ENCODE results near the gene GFI1.
"Not testable (repeated sequence)": the region's sequence is repeated elsewhere in the genome, so short reads cannot be mapped to it uniquely, and the experiment has no call there.

The GFI1 gene

DNA sequence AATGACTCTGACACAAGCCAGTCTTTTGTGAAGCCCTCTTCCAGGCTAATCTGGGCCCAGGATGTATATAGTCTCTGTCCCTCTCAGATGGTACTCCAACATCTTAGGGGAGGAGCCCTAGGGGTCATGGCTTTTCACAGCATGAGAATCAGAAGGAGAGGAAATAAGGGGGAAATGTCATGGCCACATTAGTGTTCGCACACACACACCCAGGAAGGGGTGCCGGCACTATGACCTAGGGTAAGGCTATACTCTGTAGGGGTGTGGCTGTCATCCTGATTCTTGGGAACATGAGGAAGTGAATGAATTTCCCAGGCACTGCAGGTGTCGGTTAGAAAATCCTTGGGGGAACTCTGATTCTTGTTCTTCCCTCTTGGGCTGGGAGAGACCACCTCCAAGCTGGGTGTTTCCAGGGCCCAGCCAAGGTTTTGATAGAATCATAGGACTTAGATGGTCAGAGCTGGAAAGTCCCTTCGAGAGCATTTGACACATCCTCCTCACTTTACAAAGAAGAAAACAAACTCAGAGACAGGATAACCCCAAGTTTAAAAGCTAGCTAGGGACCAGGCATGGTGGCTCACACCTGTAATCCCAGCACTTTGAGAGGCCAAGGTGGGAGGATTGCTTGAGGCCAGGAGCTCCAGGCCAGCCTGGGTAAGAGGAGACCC, 22.0 kb downstream of the GFI1 start:
- DNase-seq, result no peak

GRCh38 chr1:92461364-92462097, 25.2 kb downstream of the GFI1 start:
- no peak for DNase-seq

DNA sequence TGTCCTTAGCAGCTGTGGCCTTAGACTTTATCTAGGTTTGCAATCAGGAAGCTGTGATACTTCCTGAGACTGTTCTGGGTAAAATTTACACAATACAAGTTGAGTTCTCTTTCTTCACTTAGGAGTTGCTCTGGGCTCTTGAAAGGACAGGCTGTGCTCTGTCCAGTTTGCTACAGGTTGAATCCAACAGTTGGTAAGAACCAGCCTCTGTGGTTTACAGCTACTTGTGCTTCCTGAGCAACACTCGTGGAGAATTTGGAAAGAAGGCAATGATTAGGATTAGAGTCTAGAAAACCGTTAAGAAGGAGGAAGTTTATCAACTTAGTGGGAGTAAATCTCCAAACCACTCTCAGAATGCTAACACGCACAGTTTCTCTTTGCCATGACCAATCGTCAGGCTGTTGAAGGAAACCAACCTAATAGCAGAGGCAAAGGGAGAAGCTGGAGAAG, 26.8 kb downstream of the GFI1 start:
- no peak for DNase-seq

DNA sequence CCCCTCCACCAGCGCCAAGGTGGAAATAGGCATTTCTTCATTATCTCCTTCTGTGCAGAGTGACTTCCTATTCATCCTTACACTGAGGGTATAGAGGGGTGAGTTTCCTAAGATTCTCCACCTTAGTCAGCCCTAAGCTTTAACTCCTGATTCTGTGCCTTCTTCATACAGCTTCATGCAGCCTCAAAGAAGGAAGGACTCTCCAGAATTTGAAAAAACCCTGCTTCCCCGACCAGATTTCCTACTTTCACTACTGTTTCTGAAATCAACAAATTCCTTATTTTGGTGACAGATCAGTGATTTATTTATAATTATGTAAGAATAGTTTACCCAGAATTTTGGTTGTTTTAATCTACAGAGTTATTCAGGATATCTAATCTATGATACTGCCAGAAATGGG, 28.6 kb downstream of the GFI1 start:
- no peak for DNase-seq

GRCh38 chr1:92447976-92448375, 38.7 kb downstream of the GFI1 start:
- no peak for DNase-seq

GRCh38 chr1:92447033-92447681, 39.6 kb downstream of the GFI1 start:
- no peak for DNase-seq

GRCh38 chr1:92446546-92446945, 40.2 kb downstream of the GFI1 start:
- no peak for DNase-seq

DNA sequence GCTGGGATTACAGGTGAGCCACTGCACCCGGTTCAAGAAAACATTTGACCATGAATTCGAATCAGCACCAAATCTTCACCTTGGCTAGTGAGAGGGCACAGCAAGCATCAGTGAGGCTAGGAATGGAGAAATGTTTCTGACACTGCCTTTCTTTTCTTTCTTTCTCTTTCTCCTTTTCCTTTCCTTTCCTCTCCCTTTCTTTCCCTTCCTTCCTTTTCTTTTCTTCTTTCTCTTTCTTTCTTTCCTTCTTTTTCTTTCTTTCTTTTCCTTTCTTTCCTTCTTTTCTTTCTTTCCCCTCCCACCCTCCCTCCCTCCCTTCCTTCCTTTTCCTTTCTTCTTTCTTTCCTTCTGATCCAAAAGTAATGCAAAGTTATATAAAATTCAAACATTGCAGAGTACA, 40.9 kb downstream of the GFI1 start:
- DNase-seq, result no peak

- DNase-seq, result no peak
These were observed 42.4 kb downstream of the GFI1 start for GRCh38 chr1:92444351-92444750.

GRCh38 chr1:92443893-92444292, 42.8 kb downstream of the GFI1 start:
- DNase-seq, result no peak

- DNase-seq, result no peak
These were observed 44.4 kb downstream of the GFI1 start for GRCh38 chr1:92442351-92442750.

- DNase-seq, result peak; percentile 45
These were observed 44.9 kb downstream of the GFI1 start for GRCh38 chr1:92441697-92442342.

GRCh38 chr1:92441316-92441696, 45.4 kb downstream of the GFI1 start:
- no peak for DNase-seq

DNA sequence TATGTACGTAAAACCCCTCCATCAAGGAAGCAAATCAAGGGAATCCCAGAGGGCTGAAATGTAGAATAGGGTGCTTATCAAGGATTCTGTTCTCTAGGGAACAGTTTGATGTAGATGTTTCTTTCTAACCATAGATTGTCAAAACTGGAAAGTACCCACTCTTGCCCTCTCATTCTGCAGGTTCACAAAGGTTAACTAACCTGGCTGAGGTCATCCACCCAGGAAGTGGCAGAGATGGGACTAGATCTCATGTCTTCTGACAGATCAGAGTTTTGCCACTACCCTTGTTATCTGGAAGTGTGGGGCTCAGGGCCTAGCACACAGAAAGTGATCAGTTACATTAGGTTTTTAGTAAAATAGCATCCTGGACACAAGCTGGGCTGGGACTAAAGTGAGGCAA, 47.4 kb downstream of the GFI1 start:
- DNase-seq, result no peak

- not testable (repeated sequence) for DNase-seq
These were observed 52.2 kb downstream of the GFI1 start for GRCh38 chr1:92434572-92434971.

- no peak for DNase-seq
These were observed 56.7 kb downstream of the GFI1 start for GRCh38 chr1:92430030-92430429.

DNA sequence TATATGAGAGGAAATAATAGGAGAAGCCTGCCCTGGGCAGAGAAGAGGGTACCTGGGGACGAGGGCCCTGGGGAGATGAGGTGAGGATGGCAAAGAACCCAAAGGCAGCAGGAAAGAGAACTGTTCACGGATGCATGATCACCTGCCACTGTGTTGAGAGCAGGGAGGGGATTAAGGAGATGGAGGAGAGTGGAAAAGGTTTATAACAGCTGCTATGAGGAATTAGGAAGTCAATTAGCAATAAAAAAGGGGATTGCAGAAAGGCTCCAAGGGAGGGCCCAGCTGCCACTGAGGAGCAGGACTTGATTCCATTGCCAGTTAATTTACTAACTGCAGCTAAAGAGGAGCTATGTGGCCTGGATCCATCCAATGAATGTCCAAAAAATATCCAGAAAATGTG, 61.1 kb downstream of the GFI1 start:
- DNase-seq, result no peak
